ENCODE measurements around the gene LRRC27.

The LRRC27 gene

GRCh38 chr10:132326925-132327324 lies 5.1 kb upstream of the LRRC27 start:
- no peak for TF ChIP-seq CTCF (IDR thresholded peaks at IDR 0.05; ENCODE audit: insufficient read depth, low read depth, low read length, missing control alignments)
- no peak overlapping the region for H3K4me3 ChIP-seq (ENCODE audit: low read length)
- DNase-seq (ENCODE audit: low read depth): no peak

- no peak for TF ChIP-seq CTCF (IDR thresholded peaks at IDR 0.05; ENCODE audit: insufficient read depth, low read depth, low read length, missing control alignments)
- DNase-seq (ENCODE audit: low read depth): no peak
- no peak overlapping the region for H3K4me3 ChIP-seq (ENCODE audit: low read length)
These were observed 3.9 kb upstream of the LRRC27 start for GRCh38 chr10:132328106-132328505.

GRCh38 chr10:132328738-132329137 lies 3.3 kb upstream of the LRRC27 start:
- H3K4me3 ChIP-seq (ENCODE audit: low read length): no peak overlapping the region
- DNase-seq (ENCODE audit: low read depth): no peak
- no peak for TF ChIP-seq CTCF (IDR thresholded peaks at IDR 0.05; ENCODE audit: insufficient read depth, low read depth, low read length, missing control alignments)

- peak overlapping the region; percentile 92 for H3K4me3 ChIP-seq (ENCODE audit: low read length)
- DNase-seq (ENCODE audit: low read depth): peak; percentile 11
- no peak for TF ChIP-seq CTCF (IDR thresholded peaks at IDR 0.05; ENCODE audit: insufficient read depth, low read depth, low read length, missing control alignments)
These were observed 2.2 kb upstream of the LRRC27 start for GRCh38 chr10:132329565-132330485.

- no peak for DNase-seq (ENCODE audit: low read depth)
- peak overlapping the region; percentile 92 for H3K4me3 ChIP-seq (ENCODE audit: low read length)
- no peak for TF ChIP-seq CTCF (IDR thresholded peaks at IDR 0.05; ENCODE audit: insufficient read depth, low read depth, low read length, missing control alignments)
These were observed 1.5 kb upstream of the LRRC27 start for GRCh38 chr10:132330486-132330833.

- DNase-seq (ENCODE audit: low read depth): peak; percentile 11
- no peak for TF ChIP-seq CTCF (IDR thresholded peaks at IDR 0.05; ENCODE audit: insufficient read depth, low read depth, low read length, missing control alignments)
These were observed 401 bp downstream of the LRRC27 start for GRCh38 chr10:132332433-132332754.

GRCh38 chr10:132333386-132333785 lies 1.4 kb downstream of the LRRC27 start:
- DNase-seq (ENCODE audit: low read depth): no peak
- no peak overlapping the region for H3K4me3 ChIP-seq (ENCODE audit: low read length)
- TF ChIP-seq CTCF (IDR thresholded peaks at IDR 0.05; ENCODE audit: insufficient read depth, low read depth, low read length, missing control alignments): no peak

More at GRCh38 chr10:132332433-132332754, 401 bp downstream of the LRRC27 start:
- H3K4me3 ChIP-seq (ENCODE audit: low read length): peak overlapping the region; percentile 79
